GM12891 (cell line): ENCODE measurements around the gene CD83.
A peak's percentile ranks its signal among the peaks of the same experiment; 100 is the strongest.

ENCODE experiments used
- DNase-seq: peaks from one replicate; pipeline ENCODE4 v3.0.0; 2011; ENCODE audit warnings: low spot score; ENCODE audit not compliant: insufficient read length
- FAIRE-seq: peaks from 2 replicates; lab custom pipeline; 2011; peaks lifted over from hg19 to GRCh38; lab: Jason Lieb, UNC
- PAX5 ChIP-seq: IDR thresholded peaks from 2 replicates; pipeline ENCODE4 v1.6.1; 2011; ENCODE audit warnings: low read length, moderate library complexity, mild to moderate bottlenecking; ENCODE audit not compliant: insufficient read depth, severe bottlenecking
- POLR2A ChIP-seq: IDR thresholded peaks from 2 replicates; pipeline ENCODE4 v1.6.1; 2011; ENCODE audit warnings: low read depth, low read length, control low read depth
- POLR2AphosphoS5 ChIP-seq: IDR thresholded peaks from 2 replicates; pipeline ENCODE4 v1.6.1; 2011; ENCODE audit warnings: low read depth, low read length, control low read depth
- POU2F2 ChIP-seq: IDR thresholded peaks from 2 replicates; pipeline ENCODE4 v1.6.1; 2011; ENCODE audit warnings: low read depth, mild to moderate bottlenecking, control low read depth, low read length, moderate library complexity
- SPI1 ChIP-seq: IDR thresholded peaks from 2 replicates; pipeline ENCODE4 v1.6.1; 2011; ENCODE audit warnings: low read depth, low read length, control low read depth
- TAF1 ChIP-seq: IDR thresholded peaks from 2 replicates; pipeline ENCODE4 v1.6.1; 2011; ENCODE audit warnings: low read depth, low read length, control low read depth

The CD83 gene

DNA sequence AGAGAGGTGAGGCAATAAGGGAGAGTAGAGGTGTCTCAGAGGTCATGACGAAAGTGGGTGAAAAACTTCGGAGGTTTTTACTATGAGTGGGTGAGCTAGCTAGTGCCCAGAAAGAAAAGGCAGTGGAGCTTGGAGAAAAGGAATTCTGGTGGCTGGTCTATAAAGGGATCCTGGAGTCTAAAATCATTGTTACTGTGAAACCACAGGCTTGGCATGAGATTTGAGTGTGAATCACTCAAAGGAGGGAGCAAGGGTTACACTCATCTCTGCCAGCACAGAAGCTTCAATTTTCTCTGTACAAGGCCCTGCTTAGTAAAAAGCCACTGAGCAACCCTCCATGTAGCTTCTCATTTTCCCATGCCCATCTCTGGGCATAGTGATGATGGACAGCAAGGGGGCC lies 47.5 kb downstream of the CD83 start:
- DNase-seq (no peak), FAIRE-seq (no peak)
- TF ChIP-seq SPI1 (no peak), POLR2A (no peak), POLR2AphosphoS5 (no peak), TAF1 (no peak), PAX5 (no peak), POU2F2 (no peak)

DNA sequence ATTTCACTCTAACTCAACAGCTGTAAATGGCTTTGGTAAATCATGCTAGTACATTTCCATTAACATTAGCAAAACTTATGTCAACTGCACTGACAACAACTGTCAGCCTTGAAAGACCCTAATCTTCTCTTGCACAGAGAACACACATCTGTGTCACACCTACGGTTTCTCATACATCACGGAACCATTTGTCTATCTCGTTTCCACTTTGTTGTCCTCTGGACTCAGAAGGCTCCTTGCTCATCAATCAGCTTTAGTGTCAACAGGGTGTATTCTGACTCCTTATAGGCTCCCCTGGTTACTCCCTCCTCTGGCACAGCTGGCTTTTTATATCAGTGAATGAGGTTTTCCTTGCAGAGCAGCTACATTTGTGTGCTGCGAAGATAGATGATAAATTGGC lies 49.3 kb downstream of the CD83 start:
- peak; percentile 38 for FAIRE-seq
- TF ChIP-seq POLR2AphosphoS5 (no peak), POU2F2 (no peak), POLR2A (no peak), TAF1 (no peak), PAX5 (no peak), SPI1 (no peak)
- DNase-seq = no peak

DNA sequence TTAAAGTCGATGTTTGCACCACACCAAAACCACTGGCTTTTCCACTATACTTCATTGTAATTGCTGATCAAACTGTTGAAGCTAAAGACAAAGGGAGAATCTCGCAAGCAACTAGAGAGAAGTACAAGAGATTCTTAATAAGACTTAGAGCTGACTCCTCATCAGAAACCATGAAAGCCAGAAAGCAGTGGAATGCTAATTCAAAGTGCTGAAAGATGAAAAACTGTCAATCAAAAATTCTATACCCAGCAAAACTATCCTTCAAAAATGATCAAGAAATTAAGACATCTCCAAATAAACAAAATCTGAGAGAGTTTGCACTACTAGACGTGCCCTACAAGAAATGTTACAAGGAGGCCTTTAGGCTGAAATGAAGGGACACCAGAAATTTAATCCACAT lies 52.6 kb downstream of the CD83 start:
- TF ChIP-seq SPI1 (no peak), POLR2AphosphoS5 (no peak), PAX5 (no peak), POLR2A (no peak), POU2F2 (no peak), TAF1 (no peak)
- no peak for DNase-seq
- no peak for FAIRE-seq

DNA sequence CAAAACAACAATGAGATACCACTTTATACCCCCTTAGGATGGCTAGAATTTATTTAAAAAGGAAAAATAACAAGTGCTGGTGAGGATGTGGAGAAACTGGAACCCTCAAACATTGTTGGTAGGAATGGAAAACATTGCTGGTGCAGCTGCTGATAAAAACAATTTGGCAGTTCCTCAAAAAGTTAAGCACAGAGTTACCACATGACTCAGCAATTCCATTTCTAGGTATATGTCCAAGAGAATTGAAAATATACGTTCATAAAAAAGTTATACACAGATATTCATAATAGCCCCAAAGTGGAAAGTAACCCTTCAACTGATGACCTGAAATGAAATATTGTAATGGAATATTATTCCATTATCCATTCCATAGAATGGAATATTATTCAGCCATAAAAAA lies 55.0 kb downstream of the CD83 start:
- FAIRE-seq = no peak
- TF ChIP-seq SPI1 (no peak), TAF1 (no peak), POLR2AphosphoS5 (no peak), PAX5 (no peak), POLR2A (no peak), POU2F2 (no peak)

DNA sequence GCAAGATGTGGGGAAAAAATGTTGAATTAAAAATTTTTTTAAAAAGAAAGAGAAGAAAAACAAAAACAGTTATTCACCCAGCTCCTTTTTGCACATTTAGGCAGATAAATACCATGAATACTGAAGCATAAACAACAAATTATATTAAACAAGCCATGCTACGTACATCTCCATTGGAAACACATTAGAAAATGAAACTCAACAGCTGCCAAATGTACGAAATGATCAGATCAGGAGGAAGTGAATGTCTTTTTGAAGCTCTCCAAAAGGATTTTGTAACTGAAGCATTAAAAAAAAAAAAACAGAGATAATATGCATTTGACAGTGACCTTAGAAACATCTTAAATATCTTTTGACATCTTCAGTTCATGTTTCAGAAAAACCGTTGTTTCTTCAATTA lies 56.7 kb downstream of the CD83 start:
- FAIRE-seq = no peak
- TF ChIP-seq POLR2A (no peak), POU2F2 (no peak), SPI1 (no peak)
- DNase-seq = no peak

More for the DNA sequence above, 55.0 kb downstream of the CD83 start:
- DNase-seq = no peak

DNA sequence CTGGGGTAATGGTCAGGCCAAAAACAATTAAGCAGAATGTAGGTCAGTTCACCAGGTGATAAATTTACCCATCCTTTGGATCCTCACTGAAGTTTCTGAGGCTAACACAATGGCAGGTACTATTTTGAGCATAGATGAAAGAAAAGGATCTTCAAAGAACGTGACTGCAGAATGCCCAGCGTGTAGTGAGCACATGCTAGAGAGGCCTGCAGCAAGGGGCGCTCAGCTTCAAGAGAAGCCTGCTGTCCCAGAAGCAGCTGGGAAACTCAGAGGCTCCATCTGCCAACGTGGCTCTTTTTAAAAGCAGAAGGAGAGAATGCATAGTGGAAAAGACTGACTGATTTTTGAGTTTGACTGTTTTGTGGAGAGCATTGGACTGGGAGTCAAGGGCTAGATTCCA lies 57.4 kb downstream of the CD83 start:
- DNase-seq (no peak), FAIRE-seq (no peak)
- TF ChIP-seq POLR2AphosphoS5 = no peak
- no peak for TF ChIP-seq POLR2A
- TF ChIP-seq POU2F2 = no peak
- no peak for TF ChIP-seq PAX5

DNA sequence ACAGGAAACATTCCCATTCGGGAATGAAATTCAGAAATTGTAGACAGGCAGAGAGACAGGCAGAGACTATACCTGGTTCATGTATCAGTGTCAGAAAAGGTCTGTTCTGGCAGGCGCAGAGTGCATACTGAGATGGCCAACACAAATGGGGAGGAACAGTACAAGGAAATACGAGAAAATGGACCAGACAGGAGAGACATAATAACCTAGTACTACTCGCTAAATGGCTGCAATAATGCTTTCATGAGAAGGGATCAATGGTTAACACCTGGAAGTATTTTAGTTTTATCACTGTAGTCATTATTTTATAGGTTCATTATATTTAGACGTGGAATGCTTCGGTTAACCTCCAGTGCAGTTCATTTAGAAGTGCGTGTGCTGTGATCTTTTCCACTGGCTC lies 58.9 kb downstream of the CD83 start:
- DNase-seq (no peak), FAIRE-seq (no peak)
- TF ChIP-seq POLR2AphosphoS5 = no peak
- no peak for TF ChIP-seq TAF1
- TF ChIP-seq SPI1 = no peak
- TF ChIP-seq POU2F2 = no peak
- TF ChIP-seq POLR2A = no peak
- TF ChIP-seq PAX5 = no peak

DNA sequence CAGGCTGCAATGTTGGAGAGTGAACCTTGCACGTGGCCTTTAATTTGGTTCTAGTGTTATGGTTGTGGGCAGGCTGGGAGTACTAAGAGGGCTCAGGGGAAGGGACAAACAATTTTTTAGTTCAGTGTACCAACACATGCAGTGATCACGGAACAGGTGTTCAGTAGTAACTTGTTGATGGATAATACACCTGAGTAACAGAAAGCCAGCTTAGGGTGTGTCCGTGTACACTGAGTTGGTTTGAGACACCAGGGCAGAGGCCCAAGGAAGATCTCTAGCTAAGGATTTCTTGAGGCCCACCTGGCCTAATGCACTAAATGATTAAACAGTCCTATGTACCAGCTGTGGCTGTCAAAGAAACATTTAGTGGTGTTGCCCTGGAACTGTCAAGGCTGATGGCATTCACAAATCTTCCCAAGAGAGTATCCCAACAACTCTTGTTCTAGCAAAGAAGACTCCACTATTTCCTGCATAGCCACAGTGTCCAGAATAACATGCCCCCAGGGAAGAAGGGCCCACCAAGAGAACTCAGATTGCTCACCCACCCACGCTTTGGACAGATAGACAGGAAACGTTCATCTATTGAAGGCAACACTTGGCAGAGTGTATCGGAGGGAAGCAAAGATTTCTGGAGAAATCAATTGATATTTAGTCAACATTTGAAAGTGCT lies 60.0 kb downstream of the CD83 start:
- TF ChIP-seq POU2F2 (no peak), POLR2A (no peak), PAX5 (no peak), TAF1 (no peak), POLR2AphosphoS5 (no peak), SPI1 (no peak)
- FAIRE-seq (no peak), DNase-seq (no peak)

DNA sequence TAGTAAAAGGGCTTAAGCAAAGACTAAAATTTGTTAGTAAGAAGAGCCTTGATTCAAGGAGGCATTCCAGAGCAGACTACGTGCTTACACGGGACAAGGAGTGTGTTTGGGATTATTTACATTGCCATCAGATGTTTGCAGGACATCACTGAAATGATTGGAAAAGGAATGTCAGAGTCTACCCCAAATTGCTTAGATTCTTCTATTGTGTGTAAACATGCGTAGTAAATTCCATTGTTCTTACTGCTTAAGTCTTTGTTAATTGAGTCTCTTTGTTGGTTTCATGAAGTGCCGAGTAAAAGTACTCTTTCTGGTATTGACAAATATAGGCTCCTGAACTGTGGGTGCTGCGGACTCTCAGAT lies 60.5 kb downstream of the CD83 start:
- DNase-seq (no peak), FAIRE-seq (no peak)
- TF ChIP-seq PAX5 (no peak), SPI1 (no peak)

DNA sequence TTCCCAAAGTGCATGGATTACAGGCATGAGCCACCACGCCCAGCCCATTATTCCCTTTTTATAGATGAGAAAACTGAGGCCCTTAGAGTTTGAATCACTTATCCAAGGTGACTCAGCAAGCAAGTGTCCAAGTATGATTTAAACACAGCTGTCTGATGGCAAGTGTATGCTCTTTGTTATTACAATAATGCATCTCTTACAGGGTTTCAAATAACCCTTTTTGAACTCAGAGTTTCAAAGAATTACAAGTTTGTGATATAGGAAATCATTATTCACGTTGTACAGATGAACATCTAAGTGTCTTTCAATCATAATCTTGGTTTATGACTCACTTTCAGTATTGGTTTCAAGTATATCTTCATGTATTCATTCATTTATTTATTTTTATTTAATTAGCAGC lies 63.0 kb downstream of the CD83 start:
- no peak for DNase-seq
- TF ChIP-seq POLR2AphosphoS5 (no peak), TAF1 (no peak), POLR2A (no peak), PAX5 (no peak), SPI1 (no peak), POU2F2 (no peak)
- FAIRE-seq = no peak
